H9 (cell line): Measurements from ENCODE around the gene SYK. TPM values are rescaled to one million over a fixed set of nuclear protein-coding genes. Genes with fewer than 3 reads are reported as not detected.

Experiments
- DNase-seq: peaks from one replicate; pipeline ENCODE4 v3.0.0-alpha.2; 2017
- H2AFZ ChIP-seq: one replicate; pipeline ENCODE4 v1.6.1; 2013; ENCODE audit warnings: mild to moderate bottlenecking, low read length, control low read depth, moderate library complexity
- H2AK5ac ChIP-seq: 2 replicates; pipeline ENCODE4 v1.6.1; 2013; ENCODE audit warnings: low read length, control low read depth, mixed read lengths; ENCODE audit not compliant: insufficient read length
- H2BK120ac ChIP-seq: one replicate; pipeline ENCODE4 v1.6.1; 2013; ENCODE audit warnings: low read depth, mild to moderate bottlenecking, low read length, control low read depth, inconsistent platforms; ENCODE audit not compliant: poor library complexity, severe bottlenecking
- H2BK12ac ChIP-seq: 2 replicates; pipeline ENCODE4 v1.6.1; 2013; ENCODE audit warnings: low read length, control low read depth, mixed read lengths, low read depth; ENCODE audit not compliant: insufficient read length
- H2BK15ac ChIP-seq: 2 replicates; pipeline ENCODE4 v1.6.1; 2013; ENCODE audit warnings: low read depth, low read length, control low read depth
- H2BK20ac ChIP-seq: one replicate; pipeline ENCODE4 v1.6.1; 2013; ENCODE audit warnings: low read depth, mild to moderate bottlenecking, low read length, control low read depth, inconsistent platforms; ENCODE audit not compliant: poor library complexity, severe bottlenecking
- H2BK5ac ChIP-seq: 2 replicates; pipeline ENCODE4 v1.6.1; 2013; ENCODE audit warnings: low read length, control low read depth, mixed read lengths; ENCODE audit not compliant: insufficient read length
- H3K14ac ChIP-seq: 2 replicates; pipeline ENCODE4 v1.6.1; 2013; ENCODE audit warnings: low read length, control low read depth; ENCODE audit not compliant: insufficient read depth
- H3K18ac ChIP-seq: 2 replicates; pipeline ENCODE4 v1.6.1; 2013; ENCODE audit warnings: low read depth, mild to moderate bottlenecking, mixed read lengths, low read length, control low read depth; ENCODE audit not compliant: insufficient read length
- H3K23ac ChIP-seq: 2 replicates; pipeline ENCODE4 v1.6.1; 2013; ENCODE audit warnings: low read length, control low read depth, mixed read lengths, low read depth; ENCODE audit not compliant: insufficient read length
- H3K23me2 ChIP-seq: 2 replicates; pipeline ENCODE4 v1.6.1; 2013; ENCODE audit warnings: low read depth, mild to moderate bottlenecking, mixed read lengths, low read length, control low read depth; ENCODE audit not compliant: insufficient read length, poor library complexity, severe bottlenecking
- H3K27ac ChIP-seq: 2 replicates; pipeline ENCODE4 v1.5.1; 2013; ENCODE audit warnings: low read length, control low read depth, mixed read lengths, low read depth; ENCODE audit not compliant: insufficient read length
- H3K27me3 ChIP-seq: 2 replicates; pipeline ENCODE4 v1.6.1; 2013; ENCODE audit warnings: low read length, control low read depth, inconsistent platforms; ENCODE audit not compliant: insufficient read depth
- H3K4ac ChIP-seq: 2 replicates; pipeline ENCODE4 v1.6.1; 2013; ENCODE audit warnings: low read depth, mild to moderate bottlenecking, control low read depth, inconsistent platforms, low read length, moderate library complexity
- H3K4me1 ChIP-seq: 2 replicates; pipeline ENCODE4 v1.6.1; 2013; ENCODE audit warnings: low read length, control low read depth, inconsistent platforms; ENCODE audit not compliant: insufficient read depth
- H3K4me2 ChIP-seq: 2 replicates; pipeline ENCODE4 v1.6.1; 2013; ENCODE audit warnings: low read length, control low read depth, mixed read lengths; ENCODE audit not compliant: insufficient read length, insufficient read depth
- H3K56ac ChIP-seq: 2 replicates; pipeline ENCODE4 v1.6.1; 2013; ENCODE audit warnings: low read depth, mild to moderate bottlenecking, mixed read lengths, low read length, control low read depth; ENCODE audit not compliant: insufficient read length
- H3K79me1 ChIP-seq: 2 replicates; pipeline ENCODE4 v1.6.1; 2013; ENCODE audit warnings: low read depth, mild to moderate bottlenecking, moderate library complexity, low read length, control low read depth, inconsistent platforms; ENCODE audit not compliant: insufficient read depth, poor library complexity, severe bottlenecking
- H3K79me2 ChIP-seq: 2 replicates; pipeline ENCODE4 v1.6.1; 2013; ENCODE audit warnings: low read length, control low read depth, inconsistent platforms; ENCODE audit not compliant: insufficient read depth
- H3K9ac ChIP-seq: 2 replicates; pipeline ENCODE4 v1.6.1; 2013; ENCODE audit warnings: low read length, control low read depth, mixed read lengths; ENCODE audit not compliant: insufficient read length; ENCODE audit errors: extremely low read depth
- H3K9me3 ChIP-seq: one replicate; pipeline ENCODE4 v1.6.1; 2013; ENCODE audit warnings: low read depth, low read length, inconsistent platforms; ENCODE audit not compliant: control insufficient read depth
- H3T11ph ChIP-seq: one replicate; pipeline ENCODE4 v1.6.1; 2013; ENCODE audit warnings: mild to moderate bottlenecking, low read length, control low read depth, inconsistent platforms
- H4K20me1 ChIP-seq: one replicate; pipeline ENCODE4 v1.6.1; 2013; ENCODE audit not compliant: control insufficient read depth, insufficient read length, insufficient read depth
- H4K5ac ChIP-seq: 2 replicates; pipeline ENCODE4 v1.6.1; 2013; ENCODE audit warnings: low read depth, mild to moderate bottlenecking, mixed read lengths, low read length, control low read depth; ENCODE audit not compliant: insufficient read length
- H4K8ac ChIP-seq: replicated peaks from 2 replicates; pipeline ENCODE4 v1.6.1; 2013; ENCODE audit warnings: low read length, control low read depth, mixed read lengths, low read depth; ENCODE audit not compliant: insufficient read length
- H4K91ac ChIP-seq: 2 replicates; pipeline ENCODE4 v1.6.1; 2013; ENCODE audit warnings: low read depth, mild to moderate bottlenecking, moderate library complexity, mixed read lengths, low read length, control low read depth; ENCODE audit not compliant: insufficient read length
- H3K27ac Mint-ChIP-seq, 3 experiments: 2 replicates in 2 of 3; 3 replicates in 1 of 3; pipeline ENCODE4 v1.8.0; 2020 to 2021; ENCODE audit warnings: mixed read lengths in 3 of 3, mild to moderate bottlenecking in 1 of 3, moderate library complexity in 1 of 3
- H3K27me3 Mint-ChIP-seq: 2 replicates; pipeline ENCODE4 v1.8.0; 2021; ENCODE audit warnings: low read depth, mild to moderate bottlenecking, moderate library complexity, mixed read lengths
- H3K36me3 Mint-ChIP-seq, 3 experiments: 2 replicates in 2 of 3; 3 replicates in 1 of 3; pipeline ENCODE4 v1.8.0; 2020 to 2021; ENCODE audit warnings: low read depth in 3 of 3, mixed read lengths in 3 of 3; ENCODE audit not compliant: insufficient read depth in 1 of 3
- H3K4me1 Mint-ChIP-seq, 2 experiments: 2 replicates each; pipeline ENCODE4 v1.8.0; 2020; ENCODE audit warnings: mixed read lengths in 2 of 2
- H3K4me3 Mint-ChIP-seq, 2 experiments: 2 replicates in 1 of 2; 3 replicates in 1 of 2; pipeline ENCODE4 v1.8.0; 2020 to 2021; ENCODE audit warnings: mild to moderate bottlenecking in 2 of 2, mixed read lengths in 2 of 2, moderate library complexity in 1 of 2
- H3K9me3 Mint-ChIP-seq, 2 experiments: 2 replicates in 1 of 2; 3 replicates in 1 of 2; pipeline ENCODE4 v1.8.0; 2020; ENCODE audit warnings: mild to moderate bottlenecking in 2 of 2, mixed read lengths in 2 of 2, moderate library complexity in 1 of 2
- CTCF ChIP-seq: fragments of 200-600 bp; sonication (generic); conservative IDR thresholded peaks from 3 replicates; pipeline ENCODE4 v1.8.0; 2021; ENCODE audit warnings: antibody characterized with exemption, mild to moderate bottlenecking
- WGBS: extraction: QIAGEN DNeasy Blood & Tissue Kit; methylation state at CpG from one replicate; pipeline ENCODE4 v1.1.7; 2013; ENCODE audit warnings: missing lambda C conversion rate, low lambda C conversion rate, mixed read lengths; ENCODE audit not compliant: insufficient read length; ENCODE audit errors: extremely low coverage; 5-methylcytosine and 5-hydroxymethylcytosine counted together
- total RNA-seq: library from RNA; stranded (reverse); gene quantifications from 2 replicates; pipeline ENCODE4 v1.2.1, GENCODE V29; 2021

The SYK gene
- total RNA-seq, 1 experiment from 2014 or later = 7.9 TPM

GRCh38 chr9:90867101-90867500, 65.5 kb downstream of the SYK start:
- H3K79me2 ChIP-seq = no peaks in the 10 kb centered on the region
- no peak overlapping the region for H4K91ac ChIP-seq
- Mint-ChIP-seq H3K27me3 (no peaks in the 10 kb centered on the region), H3K4me3 (no peak overlapping the region), H3K36me3 (no peaks in the 10 kb centered on the region), H3K27ac (no peak overlapping the region), H3K4me1 (peaks cover 7 to 15% of the 10 kb centered on the region in 2 experiments), H3K9me3 (no peaks in the 10 kb centered on the region)
- H2BK120ac ChIP-seq = no peak overlapping the region
- no peak overlapping the region for H2BK20ac ChIP-seq
- H3K23me2 ChIP-seq = no peaks in the 10 kb centered on the region
- DNase-seq = no peak
- H3K4ac ChIP-seq = no peak overlapping the region
- H4K8ac ChIP-seq = no peak overlapping the region
- H3K9me3 ChIP-seq = no peaks in the 10 kb centered on the region
- no peak overlapping the region for H3K4me2 ChIP-seq
- H3K14ac ChIP-seq = no peak overlapping the region; the same call in 1 of the 2 replicates
- no peak overlapping the region for H2BK5ac ChIP-seq
- H2AK5ac ChIP-seq = no peak overlapping the region
- no peak overlapping the region for H3K56ac ChIP-seq
- no peak overlapping the region for H2AFZ ChIP-seq
- no peak overlapping the region for H3K23ac ChIP-seq
- no peaks in the 10 kb centered on the region for H3K79me1 ChIP-seq
- H3K27ac ChIP-seq = no peak overlapping the region
- no peaks in the 10 kb centered on the region for H4K20me1 ChIP-seq
- no peak for TF ChIP-seq CTCF
- H3K4me1 ChIP-seq = no peaks in the 10 kb centered on the region
- H4K5ac ChIP-seq = no peak overlapping the region
- H2BK12ac ChIP-seq = no peak overlapping the region
- no peak overlapping the region for H3T11ph ChIP-seq
- no CpG with 5 or more reads among the region's 14 CpGs for WGBS
- H3K9ac ChIP-seq = no peak overlapping the region
- no peaks in the 10 kb centered on the region for H3K27me3 ChIP-seq
- no peak overlapping the region for H3K18ac ChIP-seq
- no peak overlapping the region for H2BK15ac ChIP-seq
